ENCODE data around the gene GRID2. TPM values are rescaled to one million over a fixed set of nuclear protein-coding genes. Genes with fewer than 3 reads are reported as not detected.
"Not testable (repeated sequence)": the region's sequence is repeated elsewhere in the genome, so short reads cannot be mapped to it uniquely, and the experiment has no call there.

Gene GRID2
- polyA plus RNA-seq, 2 donors: 0.02 TPM; not detected in 1

- 89 to 99% methylated on average over 1 of the region's 1 CpG for WGBS, 2 donors
- no peaks in the 10 kb centered on the region for H3K36me3 ChIP-seq (ENCODE audit: control insufficient read depth in 2 of 2, insufficient read depth in 2 of 2, low read length in 1 of 2)
- no peaks in the 10 kb centered on the region for H3K4me1 ChIP-seq (ENCODE audit: control insufficient read depth in 2 of 2, insufficient read depth in 2 of 2, low read length in 1 of 2)
- no peak overlapping the region for H3K27ac ChIP-seq (ENCODE audit: low read depth in 2 of 2, low read length in 1 of 2)
- H3K4me3 ChIP-seq (ENCODE audit: low read depth in 1 of 2, low read length in 2 of 2): no peak overlapping the region
- no peaks in the 10 kb centered on the region for H3K9me3 ChIP-seq (ENCODE audit: control insufficient read depth in 2 of 2, insufficient read depth in 1 of 2, low read depth in 1 of 2, low read length in 1 of 2)
- H3K27me3 ChIP-seq (ENCODE audit: control insufficient read depth in 1 of 2, insufficient read depth in 2 of 2, low read length in 2 of 2): no peaks in the 10 kb centered on the region
Measured at GRCh38 chr4:92387459-92388069, 83.8 kb downstream of the GRID2 start.

GRCh38 chr4:92399032-92399431 is 95.3 kb downstream of the GRID2 start:
- Histone ChIP-seq H3K4me1 (ENCODE audit: control insufficient read depth in 2 of 2, insufficient read depth in 2 of 2, low read length in 1 of 2) (no peaks in the 10 kb centered on the region), H3K27ac (ENCODE audit: low read depth in 2 of 2, low read length in 1 of 2) (no peak overlapping the region), H3K36me3 (ENCODE audit: control insufficient read depth in 2 of 2, insufficient read depth in 2 of 2, low read length in 1 of 2) (no peaks in the 10 kb centered on the region), H3K4me3 (ENCODE audit: low read depth in 1 of 2, low read length in 2 of 2) (no peak overlapping the region), H3K9me3 (ENCODE audit: control insufficient read depth in 2 of 2, insufficient read depth in 1 of 2, low read depth in 1 of 2, low read length in 1 of 2) (no peaks in the 10 kb centered on the region), H3K27me3 (ENCODE audit: control insufficient read depth in 1 of 2, insufficient read depth in 2 of 2, low read length in 2 of 2) (no peaks in the 10 kb centered on the region)
- WGBS, 2 donors: 82 to 86% methylated on average over 8 of the region's 8 CpGs

- not testable (repeated sequence) for H3K36me3 ChIP-seq (ENCODE audit: control insufficient read depth in 2 of 2, insufficient read depth in 2 of 2, low read length in 1 of 2); H3K9me3 ChIP-seq (ENCODE audit: control insufficient read depth in 2 of 2, insufficient read depth in 1 of 2, low read depth in 1 of 2, low read length in 1 of 2)
Measured at GRCh38 chr4:92403525-92403924, 99.8 kb downstream of the GRID2 start.

GRCh38 chr4:92406488-92406887 is 102.7 kb downstream of the GRID2 start:
- H3K36me3 ChIP-seq (ENCODE audit: control insufficient read depth in 2 of 2, insufficient read depth in 2 of 2, low read length in 1 of 2): no peaks in the 10 kb centered on the region
- H3K27ac ChIP-seq (ENCODE audit: low read depth in 2 of 2, low read length in 1 of 2): no peak overlapping the region
- no peaks in the 10 kb centered on the region for H3K27me3 ChIP-seq (ENCODE audit: control insufficient read depth in 1 of 2, insufficient read depth in 2 of 2, low read length in 2 of 2)
- WGBS, 2 donors: 92 to 100% methylated on average over 1 of the region's 1 CpG
- no peak overlapping the region for H3K4me3 ChIP-seq (ENCODE audit: low read depth in 1 of 2, low read length in 2 of 2)
- H3K9me3 ChIP-seq (ENCODE audit: control insufficient read depth in 2 of 2, insufficient read depth in 1 of 2, low read depth in 1 of 2, low read length in 1 of 2): no peaks in the 10 kb centered on the region
- H3K4me1 ChIP-seq (ENCODE audit: control insufficient read depth in 2 of 2, insufficient read depth in 2 of 2, low read length in 1 of 2): no peaks in the 10 kb centered on the region

More at GRCh38 chr4:92403525-92403924, 99.8 kb downstream of the GRID2 start:
- WGBS, 2 donors: 90 to 91% methylated on average over 7 of the region's 7 CpGs
- not testable (repeated sequence) for H3K4me3 ChIP-seq (ENCODE audit: low read depth in 1 of 2, low read length in 2 of 2); H3K4me1 ChIP-seq (ENCODE audit: control insufficient read depth in 2 of 2, insufficient read depth in 2 of 2, low read length in 1 of 2); H3K27ac ChIP-seq (ENCODE audit: low read depth in 2 of 2, low read length in 1 of 2); H3K27me3 ChIP-seq (ENCODE audit: control insufficient read depth in 1 of 2, insufficient read depth in 2 of 2, low read length in 2 of 2)

GRCh38 chr4:92421920-92422319 is 118.2 kb downstream of the GRID2 start:
- Histone ChIP-seq H3K27me3 (ENCODE audit: control insufficient read depth in 1 of 2, insufficient read depth in 2 of 2, low read length in 2 of 2) (no peaks in the 10 kb centered on the region), H3K4me3 (ENCODE audit: low read depth in 1 of 2, low read length in 2 of 2) (no peak overlapping the region), H3K9me3 (ENCODE audit: control insufficient read depth in 2 of 2, insufficient read depth in 1 of 2, low read depth in 1 of 2, low read length in 1 of 2) (no peaks in the 10 kb centered on the region), H3K27ac (ENCODE audit: low read depth in 2 of 2, low read length in 1 of 2) (no peak overlapping the region), H3K4me1 (ENCODE audit: control insufficient read depth in 2 of 2, insufficient read depth in 2 of 2, low read length in 1 of 2) (no peaks in the 10 kb centered on the region), H3K36me3 (ENCODE audit: control insufficient read depth in 2 of 2, insufficient read depth in 2 of 2, low read length in 1 of 2) (no peaks in the 10 kb centered on the region)
- 71 to 75% methylated on average over 2 of the region's 2 CpGs for WGBS, 2 donors

GRCh38 chr4:92433272-92433758 is 129.5 kb downstream of the GRID2 start:
- no peaks in the 10 kb centered on the region for H3K4me1 ChIP-seq (ENCODE audit: control insufficient read depth in 2 of 2, insufficient read depth in 2 of 2, low read length in 1 of 2)
- WGBS, 2 donors: 95 to 99% methylated on average over 4 of the region's 4 CpGs
- H3K27ac ChIP-seq (ENCODE audit: low read depth in 2 of 2, low read length in 1 of 2): no peak overlapping the region
- no peaks in the 10 kb centered on the region for H3K9me3 ChIP-seq (ENCODE audit: control insufficient read depth in 2 of 2, insufficient read depth in 1 of 2, low read depth in 1 of 2, low read length in 1 of 2)
- H3K36me3 ChIP-seq (ENCODE audit: control insufficient read depth in 2 of 2, insufficient read depth in 2 of 2, low read length in 1 of 2): no peaks in the 10 kb centered on the region
- H3K27me3 ChIP-seq (ENCODE audit: control insufficient read depth in 1 of 2, insufficient read depth in 2 of 2, low read length in 2 of 2): no peaks in the 10 kb centered on the region
- H3K4me3 ChIP-seq (ENCODE audit: low read depth in 1 of 2, low read length in 2 of 2): no peak overlapping the region

GRCh38 chr4:92438722-92439121 is 135.0 kb downstream of the GRID2 start:
- WGBS, 2 donors: 82 to 88% methylated on average over 6 of the region's 6 CpGs
- H3K9me3 ChIP-seq (ENCODE audit: control insufficient read depth in 2 of 2, insufficient read depth in 1 of 2, low read depth in 1 of 2, low read length in 1 of 2); H3K4me3 ChIP-seq (ENCODE audit: low read depth in 1 of 2, low read length in 2 of 2); H3K4me1 ChIP-seq (ENCODE audit: control insufficient read depth in 2 of 2, insufficient read depth in 2 of 2, low read length in 1 of 2); H3K27ac ChIP-seq (ENCODE audit: low read depth in 2 of 2, low read length in 1 of 2); H3K36me3 ChIP-seq (ENCODE audit: control insufficient read depth in 2 of 2, insufficient read depth in 2 of 2, low read length in 1 of 2); H3K27me3 ChIP-seq (ENCODE audit: control insufficient read depth in 1 of 2, insufficient read depth in 2 of 2, low read length in 2 of 2): not testable (repeated sequence)

- not testable (repeated sequence) for H3K27ac ChIP-seq (ENCODE audit: low read depth in 2 of 2, low read length in 1 of 2); H3K36me3 ChIP-seq (ENCODE audit: control insufficient read depth in 2 of 2, insufficient read depth in 2 of 2, low read length in 1 of 2); H3K27me3 ChIP-seq (ENCODE audit: control insufficient read depth in 1 of 2, insufficient read depth in 2 of 2, low read length in 2 of 2); H3K9me3 ChIP-seq (ENCODE audit: control insufficient read depth in 2 of 2, insufficient read depth in 1 of 2, low read depth in 1 of 2, low read length in 1 of 2); H3K4me1 ChIP-seq (ENCODE audit: control insufficient read depth in 2 of 2, insufficient read depth in 2 of 2, low read length in 1 of 2); H3K4me3 ChIP-seq (ENCODE audit: low read depth in 1 of 2, low read length in 2 of 2)
- WGBS, 2 donors: 93 to 96% methylated on average over 20 of the region's 20 CpGs
Measured at GRCh38 chr4:92442131-92442530, 138.4 kb downstream of the GRID2 start.

GRCh38 chr4:92444143-92444843 is 140.5 kb downstream of the GRID2 start:
- H3K36me3 ChIP-seq (ENCODE audit: control insufficient read depth in 2 of 2, insufficient read depth in 2 of 2, low read length in 1 of 2); H3K27me3 ChIP-seq (ENCODE audit: control insufficient read depth in 1 of 2, insufficient read depth in 2 of 2, low read length in 2 of 2); H3K27ac ChIP-seq (ENCODE audit: low read depth in 2 of 2, low read length in 1 of 2); H3K9me3 ChIP-seq (ENCODE audit: control insufficient read depth in 2 of 2, insufficient read depth in 1 of 2, low read depth in 1 of 2, low read length in 1 of 2); H3K4me3 ChIP-seq (ENCODE audit: low read depth in 1 of 2, low read length in 2 of 2); H3K4me1 ChIP-seq (ENCODE audit: control insufficient read depth in 2 of 2, insufficient read depth in 2 of 2, low read length in 1 of 2): not testable (repeated sequence)
- 87 to 90% methylated on average over 13 of the region's 13 CpGs for WGBS, 2 donors

GRCh38 chr4:92445127-92445526 is 141.4 kb downstream of the GRID2 start:
- 50 to 52% methylated on average over 1 of the region's 1 CpG for WGBS, 2 donors
- H3K4me3 ChIP-seq (ENCODE audit: low read depth in 1 of 2, low read length in 2 of 2): no peak overlapping the region
- H3K36me3 ChIP-seq (ENCODE audit: control insufficient read depth in 2 of 2, insufficient read depth in 2 of 2, low read length in 1 of 2): no peaks in the 10 kb centered on the region
- H3K4me1 ChIP-seq (ENCODE audit: control insufficient read depth in 2 of 2, insufficient read depth in 2 of 2, low read length in 1 of 2): no peaks in the 10 kb centered on the region
- H3K9me3 ChIP-seq (ENCODE audit: control insufficient read depth in 2 of 2, insufficient read depth in 1 of 2, low read depth in 1 of 2, low read length in 1 of 2): no peaks in the 10 kb centered on the region
- no peaks in the 10 kb centered on the region for H3K27me3 ChIP-seq (ENCODE audit: control insufficient read depth in 1 of 2, insufficient read depth in 2 of 2, low read length in 2 of 2)
- no peak overlapping the region for H3K27ac ChIP-seq (ENCODE audit: low read depth in 2 of 2, low read length in 1 of 2)
